Activated CD4-positive, alpha-beta T cell treated with anti-CD3 and anti-CD28 coated beads for 48 hours (primary cell): ENCODE results near the gene PRKCE.
A peak's percentile ranks its signal among the peaks of the same experiment; 100 is the strongest.
"Not testable (repeated sequence)": the region's sequence is repeated elsewhere in the genome, so short reads cannot be mapped to it uniquely, and the experiment has no call there.

Experiments used
- DNase-seq: peaks from one replicate; pipeline ENCODE4 v3.0.0-alpha.2; 2020

The PRKCE gene

GRCh38 chr2:45672138-45672537 is 20.7 kb downstream of the PRKCE start:
- DNase-seq: no peak

GRCh38 chr2:45674035-45674816 is 22.8 kb downstream of the PRKCE start:
- DNase-seq: no peak

GRCh38 chr2:45675263-45675812 is 23.9 kb downstream of the PRKCE start:
- no peak for DNase-seq

GRCh38 chr2:45676088-45676487 is 24.6 kb downstream of the PRKCE start:
- no peak for DNase-seq

GRCh38 chr2:45678791-45679348 is 27.4 kb downstream of the PRKCE start:
- DNase-seq: no peak

GRCh38 chr2:45680351-45680967 is 29.0 kb downstream of the PRKCE start:
- DNase-seq: no peak

- no peak for DNase-seq
Measured at GRCh38 chr2:45681675-45682074, 30.2 kb downstream of the PRKCE start.

- no peak for DNase-seq
Measured at GRCh38 chr2:45683292-45683691, 31.8 kb downstream of the PRKCE start.

GRCh38 chr2:45684756-45685155 is 33.3 kb downstream of the PRKCE start:
- DNase-seq: no peak

GRCh38 chr2:45685260-45685659 is 33.8 kb downstream of the PRKCE start:
- no peak for DNase-seq

- no peak for DNase-seq
Measured at GRCh38 chr2:45687964-45688363, 36.5 kb downstream of the PRKCE start.

GRCh38 chr2:45688479-45689298 is 37.2 kb downstream of the PRKCE start:
- DNase-seq: no peak

GRCh38 chr2:45690231-45690630 is 38.8 kb downstream of the PRKCE start:
- no peak for DNase-seq

GRCh38 chr2:45691171-45691999 is 39.9 kb downstream of the PRKCE start:
- DNase-seq: no peak

- no peak for DNase-seq
Measured at GRCh38 chr2:45692566-45692965, 41.1 kb downstream of the PRKCE start.

- not testable (repeated sequence) for DNase-seq
Measured at GRCh38 chr2:45695480-45696007, 44.1 kb downstream of the PRKCE start.

- no peak for DNase-seq
Measured at GRCh38 chr2:45696708-45697107, 45.2 kb downstream of the PRKCE start.

GRCh38 chr2:45697190-45697589 is 45.7 kb downstream of the PRKCE start:
- DNase-seq: no peak

- DNase-seq: no peak
Measured at GRCh38 chr2:45698554-45698953, 47.1 kb downstream of the PRKCE start.

- DNase-seq: peak; percentile 5
Measured at GRCh38 chr2:45699032-45699658, 47.7 kb downstream of the PRKCE start.

- DNase-seq: no peak
Measured at GRCh38 chr2:45700407-45701013, 49.0 kb downstream of the PRKCE start.
